ENCODE data around the gene RFPL2.
"Not testable (repeated sequence)": the region's sequence is repeated elsewhere in the genome, so short reads cannot be mapped to it uniquely, and the experiment has no call there.

The RFPL2 gene

DNA sequence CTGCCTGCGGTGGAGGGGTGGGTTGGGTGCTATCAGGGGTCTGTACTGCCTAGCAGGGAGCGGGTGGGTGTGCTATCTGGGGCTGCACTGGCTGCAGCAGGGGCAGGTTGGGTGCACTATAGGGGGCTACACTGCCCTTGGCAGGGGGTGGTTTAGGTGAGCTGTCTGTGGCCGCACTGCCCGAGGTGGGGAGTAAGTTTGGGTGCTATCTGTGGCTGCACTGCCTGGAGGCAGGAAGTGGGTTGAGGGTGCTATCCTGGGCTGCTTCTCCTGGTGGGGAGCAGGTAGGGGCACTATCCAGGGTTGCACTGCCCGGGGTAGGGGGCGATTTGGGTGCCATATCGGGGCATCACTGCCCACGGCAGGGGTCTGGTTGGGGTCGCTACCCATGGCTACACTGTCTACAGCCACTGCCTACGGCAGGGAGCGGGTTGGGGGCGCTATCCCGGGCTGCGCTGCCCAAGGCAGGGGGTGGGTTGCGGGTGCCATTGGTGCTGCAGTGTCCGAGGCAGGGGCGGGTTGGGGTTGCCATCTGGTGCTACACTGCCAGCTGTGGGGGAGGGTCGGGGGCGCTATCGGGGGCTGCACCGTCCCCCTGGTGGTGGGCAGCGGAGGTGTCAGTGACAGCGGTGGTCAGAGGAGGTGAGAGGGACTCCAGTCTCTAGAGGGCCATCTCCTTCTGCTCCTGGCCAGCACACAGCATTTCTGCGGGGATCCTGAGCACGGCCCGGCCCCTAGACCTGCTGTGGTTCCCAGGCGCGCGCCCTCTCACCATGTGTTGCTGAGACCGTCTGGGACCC is 1.3 kb upstream of the RFPL2 start:
- no peak for DNase-seq

DNA sequence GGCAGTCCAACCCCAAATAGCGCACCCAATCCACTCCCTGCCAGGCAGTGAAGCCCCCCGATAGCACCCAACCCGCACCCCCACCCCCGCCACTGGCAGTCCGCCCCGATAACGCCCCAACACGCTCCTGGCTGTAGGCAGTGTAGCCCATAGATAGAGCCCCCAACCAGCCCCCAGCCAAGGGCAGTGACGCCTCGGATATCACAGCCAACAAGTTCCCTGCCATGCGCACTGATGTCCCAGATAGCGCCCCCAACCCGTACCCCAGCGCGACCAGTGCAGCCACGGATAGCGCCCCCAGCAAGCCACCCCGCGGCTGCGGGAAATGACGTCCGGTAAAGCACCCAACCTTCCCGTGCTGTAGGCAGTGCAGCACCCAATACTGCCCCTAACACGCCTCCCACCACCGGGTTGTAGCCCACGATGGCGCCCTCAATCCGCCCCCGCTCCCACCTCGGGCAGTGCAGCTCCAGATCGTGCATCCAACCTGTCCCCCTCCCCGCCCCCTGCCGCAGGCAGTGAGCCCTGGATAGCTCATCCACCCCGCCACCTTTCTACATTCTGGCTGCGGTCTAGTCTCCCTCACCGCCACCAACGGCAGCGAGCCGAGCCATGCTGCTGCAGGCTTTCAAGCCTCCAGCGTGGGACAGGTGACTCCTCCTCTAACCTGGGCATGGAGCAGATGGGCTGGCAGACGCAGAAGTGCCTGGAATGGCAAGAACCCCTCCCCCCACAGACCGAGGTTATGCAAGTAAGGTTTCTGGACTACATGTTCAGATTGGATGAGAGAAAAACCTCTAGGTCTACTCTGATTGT is 625 bp downstream of the RFPL2 start:
- DNase-seq = no peak

DNA sequence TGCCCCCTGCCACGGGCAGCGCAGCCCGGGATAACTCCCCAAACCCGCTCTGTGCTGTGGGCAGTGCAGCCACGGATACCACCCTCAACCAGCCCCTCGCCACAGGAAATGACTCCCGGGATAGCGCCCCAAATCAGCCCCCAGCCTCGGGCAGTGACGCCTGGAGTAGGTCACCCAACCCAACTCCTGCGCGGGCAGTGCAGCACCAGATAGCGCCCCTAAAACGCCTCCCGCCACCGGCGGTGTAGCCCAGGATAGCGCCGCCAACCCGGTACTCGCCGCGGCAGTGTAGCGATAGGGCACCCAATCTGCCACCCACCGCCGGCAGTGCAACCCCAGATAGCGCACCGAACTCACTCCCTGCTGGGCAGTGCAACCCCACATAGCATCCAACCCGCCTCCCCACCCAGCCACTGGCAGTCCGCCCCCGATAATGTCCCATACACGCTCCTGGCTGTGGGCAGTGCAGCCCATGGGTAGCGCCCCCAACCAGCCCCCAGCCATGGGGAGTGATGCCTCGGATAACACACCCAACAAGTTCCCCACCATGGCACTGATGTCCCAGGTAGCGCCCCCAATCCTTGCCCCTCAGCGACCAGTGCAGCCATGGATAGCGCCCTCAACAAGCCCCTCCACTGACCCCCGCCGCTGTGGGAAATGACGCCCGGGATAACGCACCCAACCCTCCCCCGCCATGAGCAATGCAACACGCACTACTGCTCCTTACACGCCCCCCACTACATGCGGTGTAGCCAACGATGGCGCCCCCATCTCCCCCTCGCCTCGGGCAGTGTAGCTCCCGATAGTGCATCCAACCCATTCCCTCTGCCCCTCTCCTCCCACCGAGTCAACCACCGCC is 1.5 kb downstream of the RFPL2 start:
- DNase-seq = no peak

GRCh38 chr22:32202539-32203180 is 2.2 kb downstream of the RFPL2 start:
- DNase-seq = peak; percentile 31

DNA sequence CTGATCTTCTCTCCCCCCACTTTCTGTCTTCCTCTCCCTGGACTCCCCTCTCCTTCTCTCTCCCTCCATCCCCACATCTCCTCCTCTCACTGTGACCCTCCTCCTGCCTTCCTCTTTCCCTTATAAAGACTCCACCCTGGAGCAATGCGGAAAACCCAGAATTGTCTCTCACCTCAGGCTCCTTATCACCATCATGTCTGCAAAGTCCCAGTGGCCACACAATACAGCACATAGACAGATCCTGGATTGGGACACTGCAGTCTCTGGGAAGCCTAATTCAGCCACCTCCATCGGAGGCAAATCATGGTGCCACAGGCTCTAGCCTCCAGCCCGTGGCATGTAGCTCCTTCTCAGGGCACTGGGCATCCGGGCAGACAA is 2.7 kb downstream of the RFPL2 start:
- DNase-seq = no peak

GRCh38 chr22:32200752-32201151 is 4.1 kb downstream of the RFPL2 start:
- no peak for DNase-seq

GRCh38 chr22:32199961-32200360 is 4.9 kb downstream of the RFPL2 start:
- DNase-seq = no peak

DNA sequence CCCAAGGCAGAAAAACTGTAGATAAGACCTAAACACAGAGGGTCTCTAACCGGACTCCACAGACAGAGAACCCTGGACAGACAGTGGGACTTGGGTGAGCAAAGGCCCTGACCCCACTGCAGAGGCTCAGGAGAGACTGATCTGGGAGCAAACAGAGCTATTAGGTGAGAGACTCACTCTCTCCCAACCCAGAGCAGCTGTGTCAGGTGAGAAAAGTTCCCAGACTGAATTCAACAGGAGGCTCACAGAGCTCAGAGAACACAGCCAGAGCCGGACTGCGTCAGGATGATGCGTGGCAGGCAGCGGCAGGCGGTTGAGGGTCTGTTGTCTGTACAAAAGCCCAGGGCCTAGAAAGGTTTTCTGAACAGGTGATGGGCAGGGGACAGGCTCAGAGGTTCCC is 5.5 kb downstream of the RFPL2 start:
- DNase-seq = no peak

GRCh38 chr22:32197553-32198226 is 7.2 kb downstream of the RFPL2 start:
- not testable (repeated sequence) for DNase-seq

GRCh38 chr22:32195900-32196299 is 9.0 kb downstream of the RFPL2 start:
- not testable (repeated sequence) for DNase-seq

GRCh38 chr22:32193346-32193745 is 11.5 kb downstream of the RFPL2 start:
- not testable (repeated sequence) for DNase-seq

- not testable (repeated sequence) for DNase-seq
Measured at GRCh38 chr22:32191021-32191420, 13.9 kb downstream of the RFPL2 start.

- no peak for DNase-seq
Measured at GRCh38 chr22:32185821-32186220, 19.1 kb downstream of the RFPL2 start.

DNA sequence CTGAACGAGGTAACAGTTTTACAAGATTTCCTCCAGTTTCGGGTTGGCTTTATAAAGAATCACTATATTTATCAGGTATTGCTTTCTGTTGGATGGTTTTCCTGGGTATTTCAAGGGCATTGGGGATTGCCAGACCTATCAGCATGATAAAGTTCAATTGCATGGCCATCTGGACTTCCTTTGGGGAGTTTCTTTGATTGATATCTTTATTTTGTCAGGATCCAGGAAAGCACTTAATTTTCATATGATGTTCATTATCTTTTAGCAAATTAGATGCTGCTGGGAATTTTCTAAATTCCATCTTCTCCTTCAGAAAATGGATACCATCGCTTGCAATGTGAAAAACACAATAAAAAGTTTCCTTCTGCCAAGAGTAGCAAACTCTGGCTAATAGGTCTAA is 21.2 kb downstream of the RFPL2 start:
- no peak for DNase-seq

DNA sequence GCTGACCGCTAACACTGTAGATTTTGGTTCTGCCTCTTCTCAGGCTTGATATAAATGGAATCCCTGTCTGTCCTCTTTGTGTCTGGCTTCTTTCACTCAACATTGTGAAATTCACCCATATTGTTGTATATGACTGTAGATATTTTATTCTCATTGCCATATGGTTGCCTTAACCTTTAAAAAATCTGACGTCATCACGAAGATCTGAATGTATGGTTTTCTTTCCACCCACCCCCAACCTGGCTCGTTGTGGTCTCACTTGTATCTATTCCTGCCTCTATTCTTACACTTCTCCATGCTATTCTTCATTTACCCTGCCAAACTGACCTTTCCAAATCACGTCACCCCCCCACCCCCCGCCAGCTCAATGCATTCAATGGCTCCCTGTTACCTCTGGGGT is 23.8 kb downstream of the RFPL2 start:
- no peak for DNase-seq

GRCh38 chr22:32177221-32177765 is 27.6 kb downstream of the RFPL2 start:
- DNase-seq = no peak

GRCh38 chr22:32175683-32176644 is 28.9 kb downstream of the RFPL2 start:
- no peak for DNase-seq

GRCh38 chr22:32175115-32175514 is 29.8 kb downstream of the RFPL2 start:
- DNase-seq = no peak

- DNase-seq = no peak
Measured at GRCh38 chr22:32165681-32166080, 39.2 kb downstream of the RFPL2 start.

GRCh38 chr22:32164075-32164860 is 40.6 kb downstream of the RFPL2 start:
- no peak for DNase-seq
